B cell (primary cell): Measurements from ENCODE around the gene ZNF174. TPM values are rescaled to one million over a fixed set of nuclear protein-coding genes. Genes with fewer than 3 reads are reported as not detected.

ENCODE experiments used
- ATAC-seq: fragments of 200-7000 bp; cut with Tn5 transposase; one replicate; pipeline ENCODE4 v1.10.0; 2021; ENCODE audit warnings: low read depth, mild to moderate bottlenecking, moderate number of reproducible peaks, moderate library complexity
- CTCF ChIA-PET: fragments of 350-600 bp; sonication (Branson Sonifier 250); formaldehyde crosslinking; loops from one replicate; lab custom pipeline; 2021; ENCODE audit warnings: antibody characterized with exemption, inconsistent platforms; lab: Charles Lee
- POLR2A ChIA-PET: fragments of 350-600 bp; sonication (Branson Sonifier 250); formaldehyde crosslinking; loops from one replicate; lab custom pipeline; 2021; ENCODE audit warnings: antibody characterized with exemption; lab: Charles Lee
- DNase-seq: peaks from one replicate; pipeline ENCODE4 v3.0.0; 2013
- H2AFZ ChIP-seq: 2 replicates; pipeline ENCODE4 v1.6.1; 2012; ENCODE audit warnings: mild to moderate bottlenecking, low read depth, low read length; ENCODE audit not compliant: insufficient read depth, poor library complexity, severe bottlenecking
- H3K27ac ChIP-seq, 2 donors: 1 replicate in 1 of 2; 2 replicates in 1 of 2; pipeline ENCODE4 v1.5.1; 2012 to 2013; ENCODE audit warnings: low read length in 2 of 2, mild to moderate bottlenecking in 2 of 2, moderate library complexity in 1 of 2
- H3K27me3 ChIP-seq, 4 experiments: fragments of 200-600 bp in 1 of 4; sonication (generic) in 1 of 4; replicated peaks in 1 of 4; 1 replicate in 2 of 4; 2 replicates in 2 of 4; pipeline versions ENCODE4 v1.6.1 to v1.7.0; 2013 to 2016; ENCODE audit warnings: low read length in 3 of 4, mild to moderate bottlenecking in 2 of 4, mixed read lengths in 1 of 4, moderate library complexity in 1 of 4; ENCODE audit not compliant: insufficient read depth in 4 of 4, control insufficient read depth in 3 of 4; ENCODE audit errors: control extremely low read depth in 1 of 4
- H3K36me3 ChIP-seq, 2 experiments: replicated peaks in 1 of 2; 1 replicate in 1 of 2; 2 replicates in 1 of 2; pipeline versions ENCODE4 v1.6.1 to v1.7.1; 2013; ENCODE audit warnings: low read length in 1 of 2; ENCODE audit not compliant: insufficient read depth in 2 of 2, control insufficient read depth in 1 of 2; ENCODE audit errors: control extremely low read depth in 1 of 2, extremely low read depth in 1 of 2
- H3K4me1 ChIP-seq, 2 donors: fragments of 200-600 bp in 1 of 2; sonication (generic) in 1 of 2; 1 replicate in 1 of 2; 2 replicates in 1 of 2; pipeline versions ENCODE4 v1.5.1 to v1.6.1; 2013 to 2017; ENCODE audit warnings: low read length in 2 of 2; ENCODE audit not compliant: control insufficient read depth in 2 of 2, insufficient read depth in 2 of 2
- H3K4me2 ChIP-seq: replicated peaks from 2 replicates; pipeline ENCODE3; 2012; ENCODE audit warnings: mild to moderate bottlenecking, low read depth, low read length; ENCODE audit not compliant: poor library complexity, severe bottlenecking
- H3K4me3 ChIP-seq, 5 experiments: fragments of 200-600 bp in 1 of 5; sonication (generic) in 1 of 5; 1 replicate in 3 of 5; 2 replicates in 2 of 5; pipeline versions ENCODE4 v1.5.1 to v1.7.0; 2011 to 2016; ENCODE audit warnings: low read length in 4 of 5, mild to moderate bottlenecking in 4 of 5, low read depth in 2 of 5, control low read depth in 1 of 5, moderate library complexity in 1 of 5; ENCODE audit not compliant: insufficient read depth in 1 of 5; ENCODE audit errors: control extremely low read depth in 1 of 5, extremely low read depth in 1 of 5
- H3K79me2 ChIP-seq: fragments of 200-600 bp; sonication (generic); one replicate; pipeline ENCODE4 v1.6.0; 2016; ENCODE audit warnings: low read length; ENCODE audit not compliant: control insufficient read depth, insufficient read depth
- H3K9ac ChIP-seq: fragments of 200-600 bp; sonication (generic); 2 replicates; pipeline ENCODE4 v1.6.1; 2017; ENCODE audit warnings: mild to moderate bottlenecking, low read length, moderate library complexity
- H3K9me3 ChIP-seq, 3 donors: one replicate each; pipeline versions ENCODE4 v1.6.1 to v1.7.1; 2013; ENCODE audit warnings: low read length in 2 of 3; ENCODE audit not compliant: control insufficient read depth in 2 of 3, insufficient read depth in 1 of 3; ENCODE audit errors: control extremely low read depth in 1 of 3
- H4K20me1 ChIP-seq: 2 replicates; pipeline ENCODE4 v1.6.0; 2012; ENCODE audit warnings: mild to moderate bottlenecking, low read length; ENCODE audit not compliant: insufficient read depth, control insufficient read depth, poor library complexity, severe bottlenecking
- H3K27ac Mint-ChIP-seq: one replicate; pipeline ENCODE4 v1.8.0; 2021; ENCODE audit warnings: mixed read lengths
- H3K27me3 Mint-ChIP-seq: one replicate; pipeline ENCODE4 v1.8.0; 2021; ENCODE audit warnings: mixed read lengths
- H3K4me1 Mint-ChIP-seq: one replicate; pipeline ENCODE4 v1.8.0; 2021; ENCODE audit warnings: mixed read lengths
- H3K4me3 Mint-ChIP-seq: one replicate; pipeline ENCODE4 v1.8.0; 2021; ENCODE audit warnings: mixed read lengths
- H3K9me3 Mint-ChIP-seq: one replicate; pipeline ENCODE4 v1.8.0; 2022; ENCODE audit warnings: mixed read lengths; ENCODE audit not compliant: insufficient read depth
- CTCF ChIP-seq: fragments of 200-600 bp; IDR thresholded peaks from one replicate; pipeline ENCODE4 v1.8.0; 2022; ENCODE audit warnings: antibody characterized with exemption, mild to moderate bottlenecking
- EZH2 ChIP-seq: IDR thresholded peaks from 2 replicates; pipeline ENCODE4 v1.6.1; 2012; ENCODE audit warnings: borderline replicate concordance, low read depth, mild to moderate bottlenecking, moderate library complexity, low read length; ENCODE audit not compliant: insufficient read depth, poor library complexity, severe bottlenecking
- WGBS: methylation state at CpG from one replicate; pipeline ENCODE4 v1.1.5; 2013; ENCODE audit warnings: missing lambda C conversion rate; ENCODE audit not compliant: insufficient coverage; 5-methylcytosine and 5-hydroxymethylcytosine counted together
- intact Hi-C: fragments of 100-400 bp; cut with micrococcal nuclease; formaldehyde crosslinking; loops from one replicate; pipeline ENCODE4 v1.10.0; 2022
- polyA plus RNA-seq: library from polyadenylated mRNA; depleted of rRNA; stranded (reverse); fragments of >200 nt; gene quantifications from 2 replicates; pipeline ENCODE4 v1.2.3, GENCODE V29; 2012
- total RNA-seq, 2 donors: library from RNA; stranded (reverse); fragments of 120-200 nt in 1 of 2; gene quantifications; 1 replicate in 1 of 2; 2 replicates in 1 of 2; pipeline versions ENCODE4 v1.2.3 to v1.2.4, GENCODE V29; 2013 to 2022

ZNF174 gene
- total and polyA plus RNA-seq, 2 donors (not counting 1 experiment from before 2014, with no cell fraction given), result 6.7 to 12.7 TPM

- TF ChIP-seq CTCF (no peak), EZH2 (no peak)
- Mint-ChIP-seq H3K9me3 (peaks cover 7% of the 10 kb centered on the region), H3K4me3 (peak overlapping the region; percentile 98), H3K27me3 (no peaks in the 10 kb centered on the region), H3K27ac (peak overlapping the region; percentile 84), H3K4me1 (peaks cover 43% of the 10 kb centered on the region)
- H3K9me3 ChIP-seq, result peaks cover 9 to 20% (median 18%) of the 10 kb centered on the region in 3 donors
- peaks cover 67% of the 10 kb centered on the region for H3K79me2 ChIP-seq
- H3K4me3 ChIP-seq, result peak overlapping the region; percentile 50 to 80 (median 74)
- peak overlapping the region; percentile 13 to 80 for H3K27ac ChIP-seq
- ATAC-seq, result no peak
- peak overlapping the region; percentile 81 for H3K4me2 ChIP-seq
- peaks cover 11 to 23% of the 10 kb centered on the region in 2 donors for H3K4me1 ChIP-seq
- no peaks in the 10 kb centered on the region for H4K20me1 ChIP-seq
- H3K27me3 ChIP-seq, result no peaks in the 10 kb centered on the region
- ChIA-PET POLR2A (interaction anchor here (0.7 to 1.8 kb wide), 7 partner anchors 37 to 266 kb away, joined by 3 to 13 read pairs (median 8); partner anchors contain the start of genes NAA60, ZNF263 and ZNF597), CTCF (interaction anchor here (1.2 to 1.7 kb wide), 3 partner anchors 8 to 57 kb away, joined by 6 to 7 read pairs (median 7); no protein-coding TSS in a partner anchor)
- peaks cover 11 to 37% of the 10 kb centered on the region in 2 experiments for H3K36me3 ChIP-seq
- intact Hi-C loops, result loop anchor here (1.0 to 5.0 kb wide), 8 partner anchors 41 to 380 kb away; partner anchors contain the start of genes HCFC1R1, NAA60, THOC6 and TIGD7
- peak overlapping the region; percentile 93 for H2AFZ ChIP-seq
- DNase-seq, result no peak
- 69% methylated on average over 13 of the region's 17 CpGs for WGBS
- peak overlapping the region; percentile 92 for H3K9ac ChIP-seq
Observed at GRCh38 chr16:3401719-3402397, 843 bp downstream of the ZNF174 start.
